Left lung (tissue), 10 donors: ENCODE results near the gene WNK1. TPM values are rescaled to one million over a fixed set of nuclear protein-coding genes. Genes with fewer than 3 reads are reported as not detected.

Experiments used
- ATAC-seq: fragments of 200-7000 bp; cut with Tn5 transposase; one replicate; pipeline ENCODE4 v1.9.1; 2020; ENCODE audit warnings: moderate library complexity
- DNase-seq, 4 donors: peaks; one replicate each; pipeline ENCODE4 v3.0.0-alpha.2; 2013 to 2020
- H3K27ac ChIP-seq, 2 donors: fragments of 200-600 bp; sonication (generic) in 1 of 2; one replicate each; pipeline versions ENCODE4 v1.5.0 to v1.8.0; 2020 to 2021
- H3K27me3 ChIP-seq, 2 donors: fragments of 200-600 bp; sonication (generic) in 1 of 2; one replicate each; pipeline versions ENCODE4 v1.5.0 to v1.8.0; 2020 to 2021
- H3K36me3 ChIP-seq, 2 donors: fragments of 200-600 bp; sonication (generic) in 1 of 2; one replicate each; pipeline versions ENCODE4 v1.5.0 to v1.8.0; 2020 to 2021
- H3K4me1 ChIP-seq, 2 donors: fragments of 200-600 bp; one replicate each; pipeline ENCODE4 v1.8.0; 2021
- H3K4me3 ChIP-seq, 2 donors: fragments of 200-600 bp; sonication (generic) in 1 of 2; one replicate each; pipeline versions ENCODE4 v1.5.0 to v1.8.0; 2020 to 2021; ENCODE audit warnings: mild to moderate bottlenecking in 1 of 2
- H3K9me3 ChIP-seq, 2 donors: fragments of 200-600 bp; sonication (generic) in 1 of 2; one replicate each; pipeline versions ENCODE4 v1.5.0 to v1.8.0; 2020 to 2021
- intact Hi-C, 2 donors: fragments of 100-400 bp; cut with DNase I; formaldehyde crosslinking; loops; one replicate each; pipeline versions ENCODE4 v1.11.2 to v1.14.2; 2022
- polyA plus RNA-seq, 6 donors: library from polyadenylated mRNA; unstranded; fragments of 120-200 nt; gene quantifications; one replicate each; pipeline ENCODE4 v1.2.1, GENCODE V29; 2013; ENCODE audit not compliant: insufficient read length in 6 of 6
- total RNA-seq, 2 donors: library from RNA; stranded (reverse); fragmentation: NEBNext Ultra II Directional; extraction: Animal tissue kit (Norgen Biotek cat#: 25700); gene quantifications; one replicate each; pipeline ENCODE4 v1.2.1, GENCODE V29; 2021
- TF ChIP-seq, protein P1 (sequence below), 2 donors: fragments of 200-600 bp; sonication (generic) in 1 of 2; IDR thresholded peaks; one replicate each; pipeline versions ENCODE4 v1.5.0 to v1.8.0; 2021; ENCODE audit warnings: antibody characterized with exemption in 2 of 2
- donor health status: DM: no; HTN: yes; CAD: no.
- donor health status: DM: no; HTN: no; CAD: no.

The WNK1 gene
- total and polyA plus RNA-seq, 8 donors, result 94.4 to 245 (median 111) TPM

DNA sequence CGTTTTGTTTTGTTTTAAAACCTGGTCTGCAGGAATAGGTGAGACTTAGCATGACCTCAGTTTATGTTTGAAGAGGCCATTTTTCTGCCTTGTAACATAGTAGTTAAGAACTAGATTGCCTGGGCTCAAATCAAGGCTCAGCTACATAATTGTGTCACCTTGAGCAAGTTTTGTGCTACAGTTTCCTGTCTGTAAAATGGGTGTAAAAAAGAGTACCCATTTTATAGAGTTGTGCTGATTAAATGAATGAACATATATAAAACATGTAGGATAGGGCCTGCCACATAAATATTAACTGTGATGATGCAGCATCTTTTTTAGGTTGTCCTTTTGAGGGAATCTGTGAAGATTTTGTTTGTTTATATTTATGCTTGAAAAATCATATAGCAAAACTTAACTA is 7.2 kb downstream of the WNK1 start:
- H3K4me3 ChIP-seq, result no peak overlapping the region
- no peak for DNase-seq
- intact Hi-C loops, result loop anchor here in 1 of 2 donors (10.0 kb wide), 1 partner anchor 55 kb away; no protein-coding TSS in a partner anchor
- no peak for ATAC-seq
- TF ChIP-seq, protein P1, sequence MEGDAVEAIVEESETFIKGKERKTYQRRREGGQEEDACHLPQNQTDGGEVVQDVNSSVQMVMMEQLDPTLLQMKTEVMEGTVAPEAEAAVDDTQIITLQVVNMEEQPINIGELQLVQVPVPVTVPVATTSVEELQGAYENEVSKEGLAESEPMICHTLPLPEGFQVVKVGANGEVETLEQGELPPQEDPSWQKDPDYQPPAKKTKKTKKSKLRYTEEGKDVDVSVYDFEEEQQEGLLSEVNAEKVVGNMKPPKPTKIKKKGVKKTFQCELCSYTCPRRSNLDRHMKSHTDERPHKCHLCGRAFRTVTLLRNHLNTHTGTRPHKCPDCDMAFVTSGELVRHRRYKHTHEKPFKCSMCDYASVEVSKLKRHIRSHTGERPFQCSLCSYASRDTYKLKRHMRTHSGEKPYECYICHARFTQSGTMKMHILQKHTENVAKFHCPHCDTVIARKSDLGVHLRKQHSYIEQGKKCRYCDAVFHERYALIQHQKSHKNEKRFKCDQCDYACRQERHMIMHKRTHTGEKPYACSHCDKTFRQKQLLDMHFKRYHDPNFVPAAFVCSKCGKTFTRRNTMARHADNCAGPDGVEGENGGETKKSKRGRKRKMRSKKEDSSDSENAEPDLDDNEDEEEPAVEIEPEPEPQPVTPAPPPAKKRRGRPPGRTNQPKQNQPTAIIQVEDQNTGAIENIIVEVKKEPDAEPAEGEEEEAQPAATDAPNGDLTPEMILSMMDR (IDR thresholded peaks at IDR 0.05), result no peak
- peaks cover 20 to 88% of the 10 kb centered on the region in 2 donors for H3K4me1 ChIP-seq
- peaks cover 0 to 10% of the 10 kb centered on the region in 2 donors for H3K36me3 ChIP-seq
- H3K9me3 ChIP-seq, result no peaks in the 10 kb centered on the region
- H3K27ac ChIP-seq, result no peak overlapping the region
- no peaks in the 10 kb centered on the region for H3K27me3 ChIP-seq

DNA sequence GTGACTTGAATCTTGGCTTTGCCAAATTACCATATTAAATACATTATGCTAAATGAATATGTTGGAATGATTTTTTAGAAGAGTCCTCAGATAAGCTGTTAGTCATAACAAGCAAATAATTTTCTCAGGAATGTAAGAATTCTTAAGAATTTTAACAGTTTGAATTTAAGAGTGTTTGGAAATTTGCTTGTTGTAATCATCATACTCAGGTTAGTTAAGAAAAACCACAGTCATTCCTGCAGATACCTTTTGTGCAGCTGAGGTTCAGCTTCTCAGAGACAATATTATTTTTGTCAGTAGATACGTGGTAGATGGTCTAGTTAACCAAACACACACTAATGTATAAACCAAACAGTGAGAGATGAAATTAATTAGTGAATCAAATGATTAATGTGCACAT is 8.9 kb downstream of the WNK1 start:
- TF ChIP-seq, protein P1 (IDR thresholded peaks at IDR 0.05), result no peak
- no peak for ATAC-seq
- no peak for DNase-seq
- Histone ChIP-seq H3K4me1 (peaks cover 18 to 89% of the 10 kb centered on the region in 2 donors), H3K4me3 (no peak overlapping the region), H3K36me3 (peaks cover 0 to 10% of the 10 kb centered on the region in 2 donors), H3K27me3 (no peaks in the 10 kb centered on the region), H3K9me3 (no peaks in the 10 kb centered on the region), H3K27ac (no peak overlapping the region)
- intact Hi-C loops, result no loop called here

DNA sequence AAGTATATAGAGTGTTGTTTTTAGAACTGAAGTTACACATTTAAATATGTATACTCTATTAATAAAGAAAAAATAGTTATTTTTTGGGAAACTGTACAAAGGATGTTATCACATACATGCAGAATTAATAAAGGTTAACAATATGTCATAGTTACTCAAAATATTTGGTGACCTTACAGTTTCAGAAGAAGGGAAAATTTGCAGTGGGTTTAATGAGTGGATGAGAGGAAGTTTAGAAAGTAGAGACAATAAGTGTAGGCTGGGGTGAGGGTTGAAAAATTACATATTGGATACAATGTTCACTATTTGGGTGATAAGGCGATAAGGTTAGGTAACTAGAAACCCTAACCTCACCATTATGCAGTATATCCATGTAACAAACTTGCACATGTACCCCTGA is 13.5 kb downstream of the WNK1 start:
- H3K4me3 ChIP-seq, result no peak overlapping the region
- TF ChIP-seq, protein P1 (IDR thresholded peaks at IDR 0.05), result no peak
- DNase-seq (no peak), ATAC-seq (no peak)
- intact Hi-C loops, result no loop called here
- H3K27ac ChIP-seq, result no peak overlapping the region
- H3K27me3 ChIP-seq, result no peaks in the 10 kb centered on the region
- peaks cover 0 to 10% of the 10 kb centered on the region in 2 donors for H3K36me3 ChIP-seq
- H3K9me3 ChIP-seq, result no peaks in the 10 kb centered on the region
- peaks cover 0 to 83% of the 10 kb centered on the region in 2 donors for H3K4me1 ChIP-seq

DNA sequence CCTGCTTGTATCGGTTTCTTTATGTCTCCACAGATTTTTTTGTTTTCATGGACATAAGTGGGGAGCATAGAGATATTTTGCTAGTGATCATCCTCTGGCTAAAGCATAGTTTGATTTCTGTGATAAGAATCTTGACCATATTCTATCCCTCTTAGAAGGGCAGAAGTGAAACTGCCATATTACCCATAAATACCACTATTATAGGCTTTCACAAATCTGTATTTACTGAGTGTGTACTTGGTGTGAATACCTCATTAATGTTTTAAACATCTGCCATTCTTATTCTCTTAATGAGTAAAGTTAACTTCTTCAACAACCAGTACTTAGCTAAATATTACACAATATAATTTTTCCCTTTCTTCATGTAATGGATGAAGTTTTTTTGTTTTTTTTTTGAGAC is 16.1 kb downstream of the WNK1 start:
- no peaks in the 10 kb centered on the region for H3K27me3 ChIP-seq
- H3K36me3 ChIP-seq, result no peaks in the 10 kb centered on the region
- ATAC-seq, result no peak
- peaks cover 0 to 87% of the 10 kb centered on the region in 2 donors for H3K4me1 ChIP-seq
- no peaks in the 10 kb centered on the region for H3K9me3 ChIP-seq
- H3K4me3 ChIP-seq, result no peak overlapping the region
- TF ChIP-seq, protein P1 (IDR thresholded peaks at IDR 0.05), result no peak
- H3K27ac ChIP-seq, result no peak overlapping the region
- DNase-seq, result no peak
- intact Hi-C loops, result no loop called here

DNA sequence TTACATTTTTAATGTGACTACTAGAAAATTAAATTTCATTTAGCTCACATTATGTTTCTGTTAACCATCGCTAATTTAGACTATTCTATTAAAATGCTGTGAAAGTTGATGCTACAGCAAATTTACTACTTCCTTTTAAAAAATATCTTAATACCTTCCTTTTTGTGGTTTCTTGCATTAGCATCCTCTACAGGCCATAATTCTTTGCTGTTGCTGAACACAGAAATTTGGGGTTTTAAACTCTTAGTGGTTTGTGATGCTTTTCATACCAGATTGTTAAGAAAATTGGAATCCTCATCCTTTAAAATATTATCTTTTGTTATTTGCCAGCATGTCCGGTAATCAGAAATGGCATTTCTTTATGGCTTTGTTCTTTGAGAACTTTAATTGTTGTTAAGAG is 18.1 kb downstream of the WNK1 start:
- H3K27ac ChIP-seq, result peak overlapping the region in 1 of 2 donors; percentile 25
- no peaks in the 10 kb centered on the region for H3K27me3 ChIP-seq
- H3K4me3 ChIP-seq, result no peak overlapping the region
- DNase-seq (no peak), ATAC-seq (no peak)
- TF ChIP-seq, protein P1 (IDR thresholded peaks at IDR 0.05), result no peak
- peaks cover 12 to 88% of the 10 kb centered on the region in 2 donors for H3K4me1 ChIP-seq
- H3K9me3 ChIP-seq, result no peaks in the 10 kb centered on the region
- intact Hi-C loops, result no loop called here
- H3K36me3 ChIP-seq, result no peaks in the 10 kb centered on the region
